Astrocyte (in vitro differentiated cells and primary cell): ENCODE results near the gene C10orf90. TPM values are rescaled to one million over a fixed set of nuclear protein-coding genes. Genes with fewer than 3 reads are reported as not detected.

ENCODE experiments used
- DNase-seq: peaks from one replicate; pipeline ENCODE4 v3.0.0-alpha.2; 2010; ENCODE audit warnings: low read depth
- FAIRE-seq: peaks from 2 replicates; lab custom pipeline; 2011; peaks lifted over from hg19 to GRCh38; lab: Jason Lieb, UNC
- H2AFZ ChIP-seq: 2 replicates; pipeline ENCODE4 v1.6.0; 2012; ENCODE audit warnings: low read depth, low read length, inconsistent platforms
- H3K27ac ChIP-seq: 2 replicates; pipeline ENCODE4 v1.5.1; 2011; ENCODE audit warnings: low read depth, low read length, inconsistent platforms
- H3K27me3 ChIP-seq: 2 replicates; pipeline ENCODE4 v1.6.0; 2011; ENCODE audit warnings: low read length, inconsistent platforms; ENCODE audit not compliant: insufficient read depth
- H3K36me3 ChIP-seq: 2 replicates; pipeline ENCODE4 v1.5.1; 2011; ENCODE audit warnings: low read length, inconsistent platforms; ENCODE audit not compliant: insufficient read depth
- H3K4me1 ChIP-seq: 2 replicates; pipeline ENCODE4 v1.5.1; 2011; ENCODE audit warnings: low read length, inconsistent platforms; ENCODE audit not compliant: insufficient read depth
- H3K4me2 ChIP-seq: 2 replicates; pipeline ENCODE4 v1.6.0; 2012; ENCODE audit warnings: low read length, inconsistent platforms
- H3K4me3 ChIP-seq: 2 replicates; pipeline ENCODE4 v1.5.1; 2011; ENCODE audit warnings: low read depth, mild to moderate bottlenecking, low read length, inconsistent platforms; ENCODE audit not compliant: insufficient read depth
- H3K79me2 ChIP-seq: 2 replicates; pipeline ENCODE4 v1.6.0; 2012; ENCODE audit warnings: mild to moderate bottlenecking, low read length, inconsistent platforms; ENCODE audit not compliant: insufficient read depth
- H3K9ac ChIP-seq: 2 replicates; pipeline ENCODE4 v1.6.0; 2012; ENCODE audit warnings: mild to moderate bottlenecking, low read length, inconsistent platforms
- H3K9me3 ChIP-seq: 2 replicates; pipeline ENCODE4 v1.5.1; 2012; ENCODE audit warnings: low read depth, mild to moderate bottlenecking, low read length, inconsistent platforms; ENCODE audit not compliant: insufficient read depth
- H4K20me1 ChIP-seq: 2 replicates; pipeline ENCODE4 v1.6.0; 2012; ENCODE audit warnings: low read length, inconsistent platforms; ENCODE audit not compliant: insufficient read depth
- H3K27ac Mint-ChIP-seq: one replicate; pipeline ENCODE4 v1.8.0; 2021; ENCODE audit warnings: mild to moderate bottlenecking, mixed read lengths; ENCODE audit not compliant: unreplicated experiment
- H3K27me3 Mint-ChIP-seq: one replicate; pipeline ENCODE4 v1.8.0; 2021; ENCODE audit warnings: low read depth, mixed read lengths; ENCODE audit not compliant: unreplicated experiment
- H3K36me3 Mint-ChIP-seq: one replicate; pipeline ENCODE4 v1.8.0; 2021; ENCODE audit warnings: low read depth, mixed read lengths; ENCODE audit not compliant: unreplicated experiment
- H3K4me1 Mint-ChIP-seq: one replicate; pipeline ENCODE4 v1.8.0; 2021; ENCODE audit warnings: low read depth, mixed read lengths; ENCODE audit not compliant: unreplicated experiment
- H3K4me3 Mint-ChIP-seq: one replicate; pipeline ENCODE4 v1.8.0; 2021; ENCODE audit warnings: mild to moderate bottlenecking, moderate library complexity, mixed read lengths; ENCODE audit not compliant: unreplicated experiment
- H3K9me3 Mint-ChIP-seq: one replicate; pipeline ENCODE4 v1.8.0; 2021; ENCODE audit warnings: mild to moderate bottlenecking, mixed read lengths; ENCODE audit not compliant: unreplicated experiment
- CTCF ChIP-seq: IDR thresholded peaks from 2 replicates; pipeline ENCODE4 v1.5.1; 2011; ENCODE audit warnings: low read depth, mild to moderate bottlenecking, inconsistent platforms, low read length, moderate library complexity; ENCODE audit not compliant: insufficient read depth
- EZH2 ChIP-seq: IDR thresholded peaks from 2 replicates; pipeline ENCODE4 v1.6.1; 2012; ENCODE audit warnings: mild to moderate bottlenecking, low read length, inconsistent platforms; ENCODE audit not compliant: insufficient read depth
- total RNA-seq: library from RNA; stranded (reverse); gene quantifications from 2 replicates; pipeline ENCODE4 v1.2.1, GENCODE V29; 2021

C10orf90 gene
- total RNA-seq, 1 donor from 2014 or later: not detected

GRCh38 chr10:126598009-126598408, 72.5 kb downstream of the C10orf90 start:
- no peaks in the 10 kb centered on the region for H3K36me3 Mint-ChIP-seq
- no peak overlapping the region for H2AFZ ChIP-seq
- no peak overlapping the region for H3K9ac ChIP-seq
- H3K4me1 Mint-ChIP-seq: peaks cover 14% of the 10 kb centered on the region
- no peaks in the 10 kb centered on the region for H3K4me1 ChIP-seq
- no peaks in the 10 kb centered on the region for H3K79me2 ChIP-seq
- H3K4me2 ChIP-seq: no peak overlapping the region
- H3K9me3 Mint-ChIP-seq: no peaks in the 10 kb centered on the region
- TF ChIP-seq EZH2: no peak
- peak; percentile 62 for TF ChIP-seq CTCF
- H3K4me3 ChIP-seq: no peak overlapping the region
- FAIRE-seq (no peak), DNase-seq (no peak)
- H3K27me3 Mint-ChIP-seq: peaks cover 3% of the 10 kb centered on the region
- no peak overlapping the region for H3K27ac Mint-ChIP-seq
- H3K9me3 ChIP-seq: no peaks in the 10 kb centered on the region
- no peak overlapping the region for H3K4me3 Mint-ChIP-seq
- no peaks in the 10 kb centered on the region for H4K20me1 ChIP-seq
- no peaks in the 10 kb centered on the region for H3K27me3 ChIP-seq
- no peak overlapping the region for H3K27ac ChIP-seq
- H3K36me3 ChIP-seq: no peaks in the 10 kb centered on the region

GRCh38 chr10:126597211-126597610, 73.3 kb downstream of the C10orf90 start:
- H3K27ac ChIP-seq: no peak overlapping the region
- no peaks in the 10 kb centered on the region for H3K27me3 ChIP-seq
- no peaks in the 10 kb centered on the region for H3K36me3 Mint-ChIP-seq
- peaks cover 3% of the 10 kb centered on the region for H3K9me3 Mint-ChIP-seq
- H3K79me2 ChIP-seq: no peaks in the 10 kb centered on the region
- H3K9me3 ChIP-seq: no peaks in the 10 kb centered on the region
- no peak overlapping the region for H3K4me3 ChIP-seq
- TF ChIP-seq EZH2 (no peak), CTCF (no peak)
- peaks cover 3% of the 10 kb centered on the region for H3K27me3 Mint-ChIP-seq
- no peak overlapping the region for H2AFZ ChIP-seq
- H3K4me1 ChIP-seq: no peaks in the 10 kb centered on the region
- no peaks in the 10 kb centered on the region for H3K36me3 ChIP-seq
- FAIRE-seq (no peak), DNase-seq (peak; percentile 12)
- H3K4me1 Mint-ChIP-seq: peaks cover 8% of the 10 kb centered on the region
- H3K4me2 ChIP-seq: no peak overlapping the region
- no peak overlapping the region for H3K27ac Mint-ChIP-seq
- no peaks in the 10 kb centered on the region for H4K20me1 ChIP-seq
- H3K4me3 Mint-ChIP-seq: no peak overlapping the region
- H3K9ac ChIP-seq: no peak overlapping the region

GRCh38 chr10:126596472-126597016, 73.9 kb downstream of the C10orf90 start:
- DNase-seq (no peak), FAIRE-seq (no peak)
- Histone ChIP-seq H4K20me1 (no peaks in the 10 kb centered on the region), H3K4me2 (no peak overlapping the region), H3K9me3 (no peaks in the 10 kb centered on the region), H3K27me3 (no peaks in the 10 kb centered on the region), H3K9ac (no peak overlapping the region), H3K36me3 (no peaks in the 10 kb centered on the region), H3K79me2 (no peaks in the 10 kb centered on the region), H3K4me1 (no peaks in the 10 kb centered on the region), H3K27ac (no peak overlapping the region), H2AFZ (no peak overlapping the region), H3K4me3 (no peak overlapping the region)
- no peaks in the 10 kb centered on the region for H3K36me3 Mint-ChIP-seq
- H3K9me3 Mint-ChIP-seq: peaks cover 3% of the 10 kb centered on the region
- H3K27ac Mint-ChIP-seq: no peak overlapping the region
- no peak overlapping the region for H3K4me3 Mint-ChIP-seq
- H3K27me3 Mint-ChIP-seq: peaks cover 3% of the 10 kb centered on the region
- TF ChIP-seq CTCF: no peak
- TF ChIP-seq EZH2: no peak
- H3K4me1 Mint-ChIP-seq: peaks cover 4% of the 10 kb centered on the region
